ENCODE measurements around the gene FANK1. TPM values are rescaled to one million over a fixed set of nuclear protein-coding genes. Genes with fewer than 3 reads are reported as not detected.

The FANK1 gene
- polyA plus RNA-seq, 3 donors: 0.20 TPM; not detected in 2

GRCh38 chr10:126013489-126014281 is 117.3 kb downstream of the FANK1 start:
- no peak overlapping the region for H3K4me3 ChIP-seq (replicated peaks in 1 of 3; ENCODE audit: low read depth in 2 of 3, low read length in 3 of 3)
- Mint-ChIP-seq H3K27me3 (ENCODE audit: low read depth in 3 of 3) (peaks cover 0 to 2% (median 2%) of the 10 kb centered on the region in 3 donors), H3K27ac (peak overlapping the region in 1 of 7 donors; percentile 13), H3K36me3 (no peaks in the 10 kb centered on the region), H3K4me3 (no peak overlapping the region), H3K4me1 (no peaks in the 10 kb centered on the region), H3K9me3 (peaks cover 0 to 7% (median under 1%) of the 10 kb centered on the region in 7 donors)
- no peaks in the 10 kb centered on the region for H3K79me2 ChIP-seq (ENCODE audit: insufficient read depth, low read length)
- TF ChIP-seq CTCF (IDR thresholded peaks at IDR 0.05): no peak
- intact Hi-C loops (cut with micrococcal nuclease): no loop called here
- H3K27me3 ChIP-seq (ENCODE audit: control insufficient read depth in 2 of 2, insufficient read depth in 2 of 2, low read length in 2 of 2): no peaks in the 10 kb centered on the region
- no peak for DNase-seq
- H3K9ac ChIP-seq (ENCODE audit: insufficient read depth, low read length, poor library complexity, severe bottlenecking): no peak overlapping the region
- no peaks in the 10 kb centered on the region for H3K9me3 ChIP-seq (replicated peaks in 1 of 2; ENCODE audit: control insufficient read depth in 1 of 2, insufficient read depth in 1 of 2, low read length in 2 of 2)
- no peak overlapping the region for H2AFZ ChIP-seq (ENCODE audit: insufficient read depth, low read depth, low read length, poor library complexity, severe bottlenecking)
- no peaks in the 10 kb centered on the region for H4K20me1 ChIP-seq (ENCODE audit: insufficient read depth, low read length)
- no peaks in the 10 kb centered on the region for H3K4me1 ChIP-seq (ENCODE audit: control insufficient read depth in 1 of 2, insufficient read depth in 2 of 2, low read length in 2 of 2)
- H3K4me2 ChIP-seq (replicated peaks; ENCODE audit: extremely low read depth, low read length, poor library complexity, severe bottlenecking): no peak overlapping the region
- no peaks in the 10 kb centered on the region for H3K36me3 ChIP-seq (replicated peaks in 1 of 2; ENCODE audit: control insufficient read depth in 1 of 2, insufficient read depth in 2 of 2, low read length in 2 of 2)
- 90% methylated on average over 9 of the region's 10 CpGs for WGBS (ENCODE audit: insufficient coverage)
- no peak overlapping the region for H3K27ac ChIP-seq (ENCODE audit: low read depth in 1 of 2, low read length in 2 of 2)

GRCh38 chr10:126014309-126014708 is 117.9 kb downstream of the FANK1 start:
- 100% methylated on average over 3 of the region's 7 CpGs for WGBS (ENCODE audit: insufficient coverage)
- H3K27me3 ChIP-seq (ENCODE audit: control insufficient read depth in 2 of 2, insufficient read depth in 2 of 2, low read length in 2 of 2): no peaks in the 10 kb centered on the region
- H3K9me3 Mint-ChIP-seq: peaks cover 0 to 7% (median 2%) of the 10 kb centered on the region in 7 donors
- H3K36me3 Mint-ChIP-seq: no peaks in the 10 kb centered on the region
- no peak overlapping the region for H3K4me3 Mint-ChIP-seq
- H3K4me3 ChIP-seq (replicated peaks in 1 of 3; ENCODE audit: low read depth in 2 of 3, low read length in 3 of 3): no peak overlapping the region
- DNase-seq: no peak
- no peak overlapping the region for H3K27ac Mint-ChIP-seq
- TF ChIP-seq CTCF (IDR thresholded peaks at IDR 0.05): no peak
- no peaks in the 10 kb centered on the region for H3K4me1 ChIP-seq (ENCODE audit: control insufficient read depth in 1 of 2, insufficient read depth in 2 of 2, low read length in 2 of 2)
- H3K36me3 ChIP-seq (replicated peaks in 1 of 2; ENCODE audit: control insufficient read depth in 1 of 2, insufficient read depth in 2 of 2, low read length in 2 of 2): no peaks in the 10 kb centered on the region
- no peaks in the 10 kb centered on the region for H3K9me3 ChIP-seq (replicated peaks in 1 of 2; ENCODE audit: control insufficient read depth in 1 of 2, insufficient read depth in 1 of 2, low read length in 2 of 2)
- intact Hi-C loops (cut with micrococcal nuclease): no loop called here
- no peaks in the 10 kb centered on the region for H3K4me1 Mint-ChIP-seq
- no peak overlapping the region for H3K9ac ChIP-seq (ENCODE audit: insufficient read depth, low read length, poor library complexity, severe bottlenecking)
- H3K27ac ChIP-seq (ENCODE audit: low read depth in 1 of 2, low read length in 2 of 2): no peak overlapping the region
- peaks cover 0 to 2% (median 2%) of the 10 kb centered on the region in 3 donors for H3K27me3 Mint-ChIP-seq (ENCODE audit: low read depth in 3 of 3)
- H4K20me1 ChIP-seq (ENCODE audit: insufficient read depth, low read length): no peaks in the 10 kb centered on the region
- no peaks in the 10 kb centered on the region for H3K79me2 ChIP-seq (ENCODE audit: insufficient read depth, low read length)
- no peak overlapping the region for H3K4me2 ChIP-seq (replicated peaks; ENCODE audit: extremely low read depth, low read length, poor library complexity, severe bottlenecking)
- H2AFZ ChIP-seq (ENCODE audit: insufficient read depth, low read depth, low read length, poor library complexity, severe bottlenecking): no peak overlapping the region

All from CD14-positive monocyte (primary cell).